ENCODE data around the gene NOLC1.

DNA sequence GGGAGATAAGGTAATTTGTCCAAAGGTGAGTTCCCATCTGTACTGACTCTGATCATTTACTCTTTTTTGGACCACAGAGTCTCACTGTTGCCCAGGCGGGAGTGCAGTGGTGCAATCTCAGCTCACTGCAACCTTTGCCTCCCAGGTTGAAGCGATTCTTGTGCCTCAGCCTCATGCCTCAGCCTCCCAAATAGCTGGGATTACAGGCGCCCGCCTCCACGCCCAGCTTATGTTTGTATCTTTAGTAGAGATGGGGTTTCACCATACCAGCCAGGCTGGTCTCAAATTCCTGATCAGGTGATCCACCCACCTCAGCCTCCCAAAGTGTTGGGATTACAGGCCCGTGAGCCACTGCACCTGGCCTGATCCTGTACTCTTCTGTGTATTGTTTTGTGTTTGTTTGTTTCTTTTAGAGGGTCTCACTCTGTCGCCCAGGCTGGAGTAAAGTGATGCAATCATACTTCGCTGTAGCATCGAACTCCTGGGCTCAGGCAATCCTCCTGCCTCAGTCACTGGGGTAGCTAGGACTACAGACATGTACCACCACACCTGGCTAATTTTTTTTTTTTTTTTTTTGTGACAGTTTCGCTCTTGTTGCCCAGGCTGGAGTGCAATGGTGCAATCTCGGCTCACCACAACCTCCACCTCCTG lies 2.4 kb downstream of the NOLC1 start:
- TF ChIP-seq POLR2A (IDR thresholded peaks at IDR 0.05; ENCODE audit: low read depth, low read length) (no peak), POLR2AphosphoS5 (IDR thresholded peaks at IDR 0.05; ENCODE audit: low read depth, low read length) (no peak)

All from GM12891 (cell line).